ENCODE measurements around the gene NPC2.
"Not testable (repeated sequence)": the region's sequence is repeated elsewhere in the genome, so short reads cannot be mapped to it uniquely, and the experiment has no call there.

Gene NPC2

GRCh38 chr14:74462993-74463392 lies 30.1 kb downstream of the NPC2 start:
- H3K4me3 ChIP-seq (ENCODE audit: low read depth in 1 of 2, low read length in 2 of 2), result no peak overlapping the region
- H3K9ac ChIP-seq (ENCODE audit: low read length), result no peak overlapping the region
- no peaks in the 10 kb centered on the region for H3K27me3 ChIP-seq (ENCODE audit: control insufficient read depth in 1 of 2, insufficient read depth in 2 of 2, low read length in 2 of 2)
- no peak overlapping the region for H3K27ac ChIP-seq (ENCODE audit: low read depth, low read length)
- H3K4me1 ChIP-seq (ENCODE audit: insufficient read depth, low read length), result no peaks in the 10 kb centered on the region
- no peaks in the 10 kb centered on the region for H3K9me3 ChIP-seq (ENCODE audit: low read length)
- no peaks in the 10 kb centered on the region for H3K36me3 ChIP-seq (ENCODE audit: insufficient read depth, low read length)

DNA sequence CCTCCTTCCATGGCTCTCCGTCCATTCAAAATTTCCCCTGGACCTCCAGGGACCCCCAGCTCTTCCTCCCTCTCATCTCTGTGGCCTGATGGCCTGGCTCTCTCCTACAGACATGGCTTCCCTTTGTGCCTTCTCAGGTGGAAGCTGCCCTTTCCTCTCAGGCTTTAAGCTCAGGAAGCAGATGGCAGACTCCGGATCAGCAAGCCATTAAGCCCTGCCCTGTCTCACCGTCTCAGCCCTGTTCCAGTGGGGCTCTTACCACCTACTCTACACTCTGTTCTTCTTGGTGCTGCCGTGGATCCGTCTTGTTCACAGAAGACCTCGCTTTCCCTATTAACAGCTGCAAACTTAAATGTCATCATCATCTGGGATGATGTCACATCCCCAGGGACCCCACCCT lies 33.1 kb downstream of the NPC2 start:
- Histone ChIP-seq H3K36me3 (ENCODE audit: insufficient read depth, low read length) (no peaks in the 10 kb centered on the region), H3K4me1 (ENCODE audit: insufficient read depth, low read length) (no peaks in the 10 kb centered on the region), H3K9me3 (ENCODE audit: low read length) (no peaks in the 10 kb centered on the region), H3K4me3 (ENCODE audit: low read depth in 1 of 2, low read length in 2 of 2) (no peak overlapping the region), H3K27ac (ENCODE audit: low read depth, low read length) (no peak overlapping the region), H3K27me3 (ENCODE audit: control insufficient read depth in 1 of 2, insufficient read depth in 2 of 2, low read length in 2 of 2) (no peaks in the 10 kb centered on the region), H3K9ac (ENCODE audit: low read length) (no peak overlapping the region)

- no peaks in the 10 kb centered on the region for H3K27me3 ChIP-seq (ENCODE audit: control insufficient read depth in 1 of 2, insufficient read depth in 2 of 2, low read length in 2 of 2)
- no peaks in the 10 kb centered on the region for H3K9me3 ChIP-seq (ENCODE audit: low read length)
- no peaks in the 10 kb centered on the region for H3K36me3 ChIP-seq (ENCODE audit: insufficient read depth, low read length)
- no peak overlapping the region for H3K9ac ChIP-seq (ENCODE audit: low read length)
- H3K4me1 ChIP-seq (ENCODE audit: insufficient read depth, low read length), result no peaks in the 10 kb centered on the region
- no peak overlapping the region for H3K27ac ChIP-seq (ENCODE audit: low read depth, low read length)
- no peak overlapping the region for H3K4me3 ChIP-seq (ENCODE audit: low read depth in 1 of 2, low read length in 2 of 2)
These were observed 33.7 kb downstream of the NPC2 start for GRCh38 chr14:74459289-74459946.

GRCh38 chr14:74457565-74457895 lies 35.6 kb downstream of the NPC2 start:
- Histone ChIP-seq H3K9ac (ENCODE audit: low read length) (no peak overlapping the region), H3K27me3 (ENCODE audit: control insufficient read depth in 1 of 2, insufficient read depth in 2 of 2, low read length in 2 of 2) (no peaks in the 10 kb centered on the region), H3K4me1 (ENCODE audit: insufficient read depth, low read length) (no peaks in the 10 kb centered on the region), H3K36me3 (ENCODE audit: insufficient read depth, low read length) (no peaks in the 10 kb centered on the region), H3K27ac (ENCODE audit: low read depth, low read length) (no peak overlapping the region), H3K9me3 (ENCODE audit: low read length) (no peaks in the 10 kb centered on the region), H3K4me3 (ENCODE audit: low read depth in 1 of 2, low read length in 2 of 2) (no peak overlapping the region)

- Histone ChIP-seq H3K9me3 (ENCODE audit: low read length) (no peaks in the 10 kb centered on the region), H3K27ac (ENCODE audit: low read depth, low read length) (no peak overlapping the region), H3K27me3 (ENCODE audit: control insufficient read depth in 1 of 2, insufficient read depth in 2 of 2, low read length in 2 of 2) (no peaks in the 10 kb centered on the region), H3K4me3 (ENCODE audit: low read depth in 1 of 2, low read length in 2 of 2) (no peak overlapping the region), H3K4me1 (ENCODE audit: insufficient read depth, low read length) (no peaks in the 10 kb centered on the region), H3K9ac (ENCODE audit: low read length) (no peak overlapping the region), H3K36me3 (ENCODE audit: insufficient read depth, low read length) (no peaks in the 10 kb centered on the region)
These were observed 36.2 kb downstream of the NPC2 start for GRCh38 chr14:74456684-74457564.

DNA sequence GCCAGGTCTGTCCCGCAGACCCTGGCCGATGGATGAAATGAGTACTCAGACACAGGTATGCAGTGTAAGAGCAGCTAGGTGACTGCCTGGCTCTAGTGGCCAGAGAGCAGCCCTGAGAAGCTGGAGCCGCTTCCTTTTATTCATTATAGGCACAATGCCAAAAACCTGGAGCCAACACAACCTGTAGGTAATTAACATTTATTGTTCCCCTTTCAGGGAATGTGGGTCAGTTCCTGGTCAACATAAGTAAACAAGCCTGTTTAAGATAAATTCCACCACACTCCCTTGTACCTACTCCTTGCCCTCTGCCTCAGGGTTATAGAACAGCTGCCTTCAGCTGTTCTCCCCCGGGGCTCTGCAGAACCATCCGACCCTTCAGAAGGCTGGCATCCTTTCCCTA lies 38.7 kb downstream of the NPC2 start:
- H3K27me3 ChIP-seq (ENCODE audit: control insufficient read depth in 1 of 2, insufficient read depth in 2 of 2, low read length in 2 of 2); H3K9me3 ChIP-seq (ENCODE audit: low read length); H3K9ac ChIP-seq (ENCODE audit: low read length); H3K4me1 ChIP-seq (ENCODE audit: insufficient read depth, low read length); H3K27ac ChIP-seq (ENCODE audit: low read depth, low read length); H3K4me3 ChIP-seq (ENCODE audit: low read depth in 1 of 2, low read length in 2 of 2); H3K36me3 ChIP-seq (ENCODE audit: insufficient read depth, low read length): not testable (repeated sequence)

- Histone ChIP-seq H3K4me3 (ENCODE audit: low read depth in 1 of 2, low read length in 2 of 2) (no peak overlapping the region), H3K27me3 (ENCODE audit: control insufficient read depth in 1 of 2, insufficient read depth in 2 of 2, low read length in 2 of 2) (no peaks in the 10 kb centered on the region), H3K9me3 (ENCODE audit: low read length) (no peaks in the 10 kb centered on the region), H3K27ac (ENCODE audit: low read depth, low read length) (no peak overlapping the region), H3K36me3 (ENCODE audit: insufficient read depth, low read length) (no peaks in the 10 kb centered on the region), H3K9ac (ENCODE audit: low read length) (no peak overlapping the region), H3K4me1 (ENCODE audit: insufficient read depth, low read length) (no peaks in the 10 kb centered on the region)
These were observed 48.2 kb downstream of the NPC2 start for GRCh38 chr14:74444866-74445265.

GRCh38 chr14:74442757-74443156 lies 50.3 kb downstream of the NPC2 start:
- Histone ChIP-seq H3K4me3 (ENCODE audit: low read depth in 1 of 2, low read length in 2 of 2) (no peak overlapping the region), H3K9me3 (ENCODE audit: low read length) (no peaks in the 10 kb centered on the region), H3K4me1 (ENCODE audit: insufficient read depth, low read length) (no peaks in the 10 kb centered on the region), H3K27me3 (ENCODE audit: control insufficient read depth in 1 of 2, insufficient read depth in 2 of 2, low read length in 2 of 2) (no peaks in the 10 kb centered on the region), H3K27ac (ENCODE audit: low read depth, low read length) (no peak overlapping the region), H3K36me3 (ENCODE audit: insufficient read depth, low read length) (no peaks in the 10 kb centered on the region), H3K9ac (ENCODE audit: low read length) (no peak overlapping the region)

DNA sequence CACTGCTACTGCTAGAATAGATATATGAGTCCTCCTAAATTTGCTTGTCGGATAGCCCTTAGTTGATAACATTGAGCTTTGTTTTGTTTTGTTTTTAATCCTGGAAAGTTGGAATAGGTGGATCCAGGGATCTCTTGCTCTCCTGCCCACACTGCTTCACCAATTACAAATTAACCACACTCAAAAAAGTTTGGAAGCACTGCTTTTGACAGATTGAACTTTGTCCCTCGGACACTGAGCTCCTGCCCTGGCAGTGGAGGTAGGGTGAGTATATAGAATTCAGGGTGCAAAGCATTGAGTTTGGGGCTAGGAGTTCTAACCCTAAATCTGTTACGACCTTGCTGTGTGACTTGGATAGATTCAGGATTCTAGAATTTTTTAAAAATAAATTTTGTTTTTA lies 52.0 kb downstream of the NPC2 start:
- H3K36me3 ChIP-seq (ENCODE audit: insufficient read depth, low read length), result no peaks in the 10 kb centered on the region
- H3K4me3 ChIP-seq (ENCODE audit: low read depth in 1 of 2, low read length in 2 of 2), result no peak overlapping the region
- H3K9ac ChIP-seq (ENCODE audit: low read length), result no peak overlapping the region
- no peaks in the 10 kb centered on the region for H3K9me3 ChIP-seq (ENCODE audit: low read length)
- H3K27ac ChIP-seq (ENCODE audit: low read depth, low read length), result no peak overlapping the region
- no peaks in the 10 kb centered on the region for H3K4me1 ChIP-seq (ENCODE audit: insufficient read depth, low read length)
- H3K27me3 ChIP-seq (ENCODE audit: control insufficient read depth in 1 of 2, insufficient read depth in 2 of 2, low read length in 2 of 2), result no peaks in the 10 kb centered on the region

DNA sequence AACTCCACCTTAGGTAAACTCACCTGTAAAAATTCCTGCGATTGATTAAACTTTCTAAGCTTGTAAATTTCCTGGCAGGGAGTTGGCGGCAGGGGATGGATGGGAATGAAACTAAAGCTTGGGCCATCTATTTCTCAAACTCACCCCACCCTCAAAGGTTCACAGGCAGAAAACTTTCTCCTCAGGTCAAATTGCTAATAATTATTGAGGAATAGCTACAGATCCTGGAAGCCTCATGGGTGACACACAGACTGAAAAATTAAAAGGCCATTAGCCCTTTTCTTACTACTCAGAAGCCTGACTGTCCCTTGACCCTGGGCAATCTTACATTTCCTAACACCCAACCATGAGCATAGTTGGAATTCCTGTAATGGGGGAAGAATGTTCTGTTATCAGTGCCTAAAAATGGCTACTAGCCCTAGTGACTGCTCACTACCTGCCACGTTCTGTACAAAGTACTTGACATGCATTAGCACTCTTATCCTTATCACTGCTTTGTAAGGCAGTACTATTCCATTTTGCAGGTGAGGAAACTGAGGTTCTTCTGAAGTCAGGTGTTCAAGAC lies 54.7 kb downstream of the NPC2 start:
- H3K4me1 ChIP-seq (ENCODE audit: insufficient read depth, low read length), result no peaks in the 10 kb centered on the region
- H3K9ac ChIP-seq (ENCODE audit: low read length), result no peak overlapping the region
- H3K27ac ChIP-seq (ENCODE audit: low read depth, low read length), result no peak overlapping the region
- H3K27me3 ChIP-seq (ENCODE audit: control insufficient read depth in 1 of 2, insufficient read depth in 2 of 2, low read length in 2 of 2), result no peaks in the 10 kb centered on the region
- H3K9me3 ChIP-seq (ENCODE audit: low read length), result no peaks in the 10 kb centered on the region
- H3K36me3 ChIP-seq (ENCODE audit: insufficient read depth, low read length), result no peaks in the 10 kb centered on the region
- H3K4me3 ChIP-seq (ENCODE audit: low read depth in 1 of 2, low read length in 2 of 2), result no peak overlapping the region

- H3K36me3 ChIP-seq (ENCODE audit: insufficient read depth, low read length), result no peaks in the 10 kb centered on the region
- H3K4me1 ChIP-seq (ENCODE audit: insufficient read depth, low read length), result no peaks in the 10 kb centered on the region
- no peaks in the 10 kb centered on the region for H3K27me3 ChIP-seq (ENCODE audit: control insufficient read depth in 1 of 2, insufficient read depth in 2 of 2, low read length in 2 of 2)
- no peaks in the 10 kb centered on the region for H3K9me3 ChIP-seq (ENCODE audit: low read length)
- H3K27ac ChIP-seq (ENCODE audit: low read depth, low read length), result no peak overlapping the region
- H3K9ac ChIP-seq (ENCODE audit: low read length), result no peak overlapping the region
- no peak overlapping the region for H3K4me3 ChIP-seq (ENCODE audit: low read depth in 1 of 2, low read length in 2 of 2)
These were observed 55.5 kb downstream of the NPC2 start for GRCh38 chr14:74437496-74438053.

Measured in muscle layer of colon (tissue), 2 donors.